ENCODE data around the gene C13orf42.

DNA sequence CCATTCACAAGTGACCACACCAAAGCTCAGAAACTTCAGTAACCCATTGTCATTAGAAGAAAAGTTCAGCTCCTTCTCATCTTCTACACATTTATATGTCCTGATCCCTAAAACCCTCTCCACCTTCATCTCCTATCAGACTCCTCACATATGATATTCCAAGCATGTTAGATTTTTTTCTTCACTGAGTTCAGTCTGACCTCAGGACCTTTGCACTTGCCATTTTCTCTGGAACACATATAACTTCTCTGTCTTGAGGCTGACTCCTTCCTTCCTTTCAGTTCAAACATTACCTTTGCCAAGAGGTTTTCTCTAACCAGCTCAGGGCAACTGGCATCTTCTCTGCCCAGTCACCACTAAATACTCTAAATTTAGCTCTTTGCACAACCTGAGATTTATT is 54.1 kb downstream of the C13orf42 start:
- TF ChIP-seq, protein P1, sequence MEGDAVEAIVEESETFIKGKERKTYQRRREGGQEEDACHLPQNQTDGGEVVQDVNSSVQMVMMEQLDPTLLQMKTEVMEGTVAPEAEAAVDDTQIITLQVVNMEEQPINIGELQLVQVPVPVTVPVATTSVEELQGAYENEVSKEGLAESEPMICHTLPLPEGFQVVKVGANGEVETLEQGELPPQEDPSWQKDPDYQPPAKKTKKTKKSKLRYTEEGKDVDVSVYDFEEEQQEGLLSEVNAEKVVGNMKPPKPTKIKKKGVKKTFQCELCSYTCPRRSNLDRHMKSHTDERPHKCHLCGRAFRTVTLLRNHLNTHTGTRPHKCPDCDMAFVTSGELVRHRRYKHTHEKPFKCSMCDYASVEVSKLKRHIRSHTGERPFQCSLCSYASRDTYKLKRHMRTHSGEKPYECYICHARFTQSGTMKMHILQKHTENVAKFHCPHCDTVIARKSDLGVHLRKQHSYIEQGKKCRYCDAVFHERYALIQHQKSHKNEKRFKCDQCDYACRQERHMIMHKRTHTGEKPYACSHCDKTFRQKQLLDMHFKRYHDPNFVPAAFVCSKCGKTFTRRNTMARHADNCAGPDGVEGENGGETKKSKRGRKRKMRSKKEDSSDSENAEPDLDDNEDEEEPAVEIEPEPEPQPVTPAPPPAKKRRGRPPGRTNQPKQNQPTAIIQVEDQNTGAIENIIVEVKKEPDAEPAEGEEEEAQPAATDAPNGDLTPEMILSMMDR (conservative IDR thresholded peaks at IDR 0.05; ENCODE audit: low read depth in 2 of 2): no peak
- TF ChIP-seq CREB1 (CRISPR knock-in tag; IDR thresholded peaks at IDR 0.05; ENCODE audit: low read depth): no peak
- no peak for TF ChIP-seq EZH2 (IDR thresholded peaks at IDR 0.05; ENCODE audit: low read depth, unreplicated experiment)
- TF ChIP-seq, protein P2, sequence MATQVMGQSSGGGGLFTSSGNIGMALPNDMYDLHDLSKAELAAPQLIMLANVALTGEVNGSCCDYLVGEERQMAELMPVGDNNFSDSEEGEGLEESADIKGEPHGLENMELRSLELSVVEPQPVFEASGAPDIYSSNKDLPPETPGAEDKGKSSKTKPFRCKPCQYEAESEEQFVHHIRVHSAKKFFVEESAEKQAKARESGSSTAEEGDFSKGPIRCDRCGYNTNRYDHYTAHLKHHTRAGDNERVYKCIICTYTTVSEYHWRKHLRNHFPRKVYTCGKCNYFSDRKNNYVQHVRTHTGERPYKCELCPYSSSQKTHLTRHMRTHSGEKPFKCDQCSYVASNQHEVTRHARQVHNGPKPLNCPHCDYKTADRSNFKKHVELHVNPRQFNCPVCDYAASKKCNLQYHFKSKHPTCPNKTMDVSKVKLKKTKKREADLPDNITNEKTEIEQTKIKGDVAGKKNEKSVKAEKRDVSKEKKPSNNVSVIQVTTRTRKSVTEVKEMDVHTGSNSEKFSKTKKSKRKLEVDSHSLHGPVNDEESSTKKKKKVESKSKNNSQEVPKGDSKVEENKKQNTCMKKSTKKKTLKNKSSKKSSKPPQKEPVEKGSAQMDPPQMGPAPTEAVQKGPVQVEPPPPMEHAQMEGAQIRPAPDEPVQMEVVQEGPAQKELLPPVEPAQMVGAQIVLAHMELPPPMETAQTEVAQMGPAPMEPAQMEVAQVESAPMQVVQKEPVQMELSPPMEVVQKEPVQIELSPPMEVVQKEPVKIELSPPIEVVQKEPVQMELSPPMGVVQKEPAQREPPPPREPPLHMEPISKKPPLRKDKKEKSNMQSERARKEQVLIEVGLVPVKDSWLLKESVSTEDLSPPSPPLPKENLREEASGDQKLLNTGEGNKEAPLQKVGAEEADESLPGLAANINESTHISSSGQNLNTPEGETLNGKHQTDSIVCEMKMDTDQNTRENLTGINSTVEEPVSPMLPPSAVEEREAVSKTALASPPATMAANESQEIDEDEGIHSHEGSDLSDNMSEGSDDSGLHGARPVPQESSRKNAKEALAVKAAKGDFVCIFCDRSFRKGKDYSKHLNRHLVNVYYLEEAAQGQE (IDR thresholded peaks at IDR 0.05; ENCODE audit: unreplicated experiment): no peak
- no peak for TF ChIP-seq POLR2AphosphoS5 (IDR thresholded peaks at IDR 0.05; ENCODE audit: low read depth)
- no peak for TF ChIP-seq NANOG (IDR thresholded peaks at IDR 0.05; ENCODE audit: borderline replicate concordance)
- no peak for TF ChIP-seq ZNF331 (CRISPR knock-in tag; IDR thresholded peaks at IDR 0.05; ENCODE audit: low read depth)
- TF ChIP-seq, protein P3, sequence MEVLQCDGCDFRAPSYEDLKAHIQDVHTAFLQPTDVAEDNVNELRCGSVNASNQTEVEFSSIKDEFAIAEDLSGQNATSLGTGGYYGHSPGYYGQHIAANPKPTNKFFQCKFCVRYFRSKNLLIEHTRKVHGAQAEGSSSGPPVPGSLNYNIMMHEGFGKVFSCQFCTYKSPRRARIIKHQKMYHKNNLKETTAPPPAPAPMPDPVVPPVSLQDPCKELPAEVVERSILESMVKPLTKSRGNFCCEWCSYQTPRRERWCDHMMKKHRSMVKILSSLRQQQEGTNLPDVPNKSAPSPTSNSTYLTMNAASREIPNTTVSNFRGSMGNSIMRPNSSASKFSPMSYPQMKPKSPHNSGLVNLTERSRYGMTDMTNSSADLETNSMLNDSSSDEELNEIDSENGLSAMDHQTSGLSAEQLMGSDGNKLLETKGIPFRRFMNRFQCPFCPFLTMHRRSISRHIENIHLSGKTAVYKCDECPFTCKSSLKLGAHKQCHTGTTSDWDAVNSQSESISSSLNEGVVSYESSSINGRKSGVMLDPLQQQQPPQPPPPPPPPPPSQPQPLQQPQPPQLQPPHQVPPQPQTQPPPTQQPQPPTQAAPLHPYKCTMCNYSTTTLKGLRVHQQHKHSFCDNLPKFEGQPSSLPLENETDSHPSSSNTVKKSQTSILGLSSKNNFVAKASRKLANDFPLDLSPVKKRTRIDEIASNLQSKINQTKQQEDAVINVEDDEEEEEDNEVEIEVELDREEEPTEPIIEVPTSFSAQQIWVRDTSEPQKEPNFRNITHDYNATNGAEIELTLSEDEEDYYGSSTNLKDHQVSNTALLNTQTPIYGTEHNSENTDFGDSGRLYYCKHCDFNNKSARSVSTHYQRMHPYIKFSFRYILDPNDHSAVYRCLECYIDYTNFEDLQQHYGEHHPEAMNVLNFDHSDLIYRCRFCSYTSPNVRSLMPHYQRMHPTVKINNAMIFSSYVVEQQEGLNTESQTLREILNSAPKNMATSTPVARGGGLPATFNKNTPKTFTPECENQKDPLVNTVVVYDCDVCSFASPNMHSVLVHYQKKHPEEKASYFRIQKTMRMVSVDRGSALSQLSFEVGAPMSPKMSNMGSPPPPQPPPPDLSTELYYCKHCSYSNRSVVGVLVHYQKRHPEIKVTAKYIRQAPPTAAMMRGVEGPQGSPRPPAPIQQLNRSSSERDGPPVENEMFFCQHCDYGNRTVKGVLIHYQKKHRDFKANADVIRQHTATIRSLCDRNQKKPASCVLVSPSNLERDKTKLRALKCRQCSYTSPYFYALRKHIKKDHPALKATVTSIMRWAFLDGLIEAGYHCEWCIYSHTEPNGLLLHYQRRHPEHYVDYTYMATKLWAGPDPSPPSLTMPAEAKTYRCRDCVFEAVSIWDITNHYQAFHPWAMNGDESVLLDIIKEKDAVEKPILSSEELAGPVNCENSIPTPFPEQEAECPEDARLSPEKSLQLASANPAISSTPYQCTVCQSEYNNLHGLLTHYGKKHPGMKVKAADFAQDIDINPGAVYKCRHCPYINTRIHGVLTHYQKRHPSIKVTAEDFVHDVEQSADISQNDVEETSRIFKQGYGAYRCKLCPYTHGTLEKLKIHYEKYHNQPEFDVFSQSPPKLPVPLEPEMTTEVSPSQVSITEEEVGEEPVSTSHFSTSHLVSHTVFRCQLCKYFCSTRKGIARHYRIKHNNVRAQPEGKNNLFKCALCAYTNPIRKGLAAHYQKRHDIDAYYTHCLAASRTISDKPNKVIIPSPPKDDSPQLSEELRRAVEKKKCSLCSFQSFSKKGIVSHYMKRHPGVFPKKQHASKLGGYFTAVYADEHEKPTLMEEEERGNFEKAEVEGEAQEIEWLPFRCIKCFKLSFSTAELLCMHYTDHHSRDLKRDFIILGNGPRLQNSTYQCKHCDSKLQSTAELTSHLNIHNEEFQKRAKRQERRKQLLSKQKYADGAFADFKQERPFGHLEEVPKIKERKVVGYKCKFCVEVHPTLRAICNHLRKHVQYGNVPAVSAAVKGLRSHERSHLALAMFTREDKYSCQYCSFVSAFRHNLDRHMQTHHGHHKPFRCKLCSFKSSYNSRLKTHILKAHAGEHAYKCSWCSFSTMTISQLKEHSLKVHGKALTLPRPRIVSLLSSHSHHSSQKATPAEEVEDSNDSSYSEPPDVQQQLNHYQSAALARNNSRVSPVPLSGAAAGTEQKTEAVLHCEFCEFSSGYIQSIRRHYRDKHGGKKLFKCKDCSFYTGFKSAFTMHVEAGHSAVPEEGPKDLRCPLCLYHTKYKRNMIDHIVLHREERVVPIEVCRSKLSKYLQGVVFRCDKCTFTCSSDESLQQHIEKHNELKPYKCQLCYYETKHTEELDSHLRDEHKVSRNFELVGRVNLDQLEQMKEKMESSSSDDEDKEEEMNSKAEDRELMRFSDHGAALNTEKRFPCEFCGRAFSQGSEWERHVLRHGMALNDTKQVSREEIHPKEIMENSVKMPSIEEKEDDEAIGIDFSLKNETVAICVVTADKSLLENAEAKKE (CRISPR knock-in tag; IDR thresholded peaks at IDR 0.05): no peak

Measured in GM23338 (cell line).